Activated CD8-positive, alpha-beta memory T cell treated with anti-CD3 and anti-CD28 coated beads, Interleukin-2, amount 50 U/mL, for 24 hours (primary cell): Measurements from ENCODE around the gene FSTL4.
"Not testable (repeated sequence)": the region's sequence is repeated elsewhere in the genome, so short reads cannot be mapped to it uniquely, and the experiment has no call there.

Experiments used
- DNase-seq: peaks from one replicate; pipeline ENCODE4 v3.0.0-alpha.2; 2020; ENCODE audit errors: extremely low read depth

The FSTL4 gene

DNA sequence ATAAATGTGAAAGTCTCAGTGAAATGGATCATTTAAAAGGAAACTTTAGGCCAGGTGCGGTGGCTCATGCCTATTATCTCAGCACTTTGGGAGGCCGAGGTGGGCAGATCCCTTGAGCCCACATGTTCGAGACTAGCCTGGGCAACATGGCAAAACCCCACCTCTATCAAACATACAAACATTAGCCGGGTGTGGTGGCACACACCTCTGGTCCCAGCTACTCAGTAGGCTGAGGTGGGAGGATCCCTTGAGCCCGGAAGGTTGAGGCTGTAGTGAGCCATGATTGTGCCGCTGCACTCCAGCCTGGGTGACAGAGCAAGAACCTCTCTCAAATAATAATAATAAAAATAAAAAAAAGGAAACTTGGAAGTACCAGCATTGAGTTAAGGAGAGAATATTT, 384.4 kb downstream of the FSTL4 start:
- no peak for DNase-seq

GRCh38 chr5:133227082-133227481, 385.3 kb downstream of the FSTL4 start:
- no peak for DNase-seq

DNA sequence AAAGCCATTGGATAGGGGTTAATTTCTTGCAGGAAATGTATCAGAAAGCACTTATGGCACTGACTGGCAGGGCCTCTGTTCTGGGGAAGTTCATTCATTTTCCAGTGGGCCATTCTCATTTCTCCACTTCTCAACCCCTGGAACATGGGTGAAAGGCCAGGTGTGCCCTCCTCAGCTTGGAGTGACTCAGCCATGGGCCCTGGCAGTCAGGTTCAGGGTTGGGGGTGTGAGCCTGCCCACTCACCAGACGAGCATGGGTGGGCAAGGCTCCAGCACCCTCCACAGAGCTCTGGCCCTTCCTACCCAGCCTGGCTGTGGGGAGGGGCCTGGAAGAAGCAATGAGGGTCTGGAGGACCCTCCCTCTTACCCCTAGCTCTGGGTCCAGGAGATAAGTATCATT, 386.2 kb downstream of the FSTL4 start:
- no peak for DNase-seq

DNA sequence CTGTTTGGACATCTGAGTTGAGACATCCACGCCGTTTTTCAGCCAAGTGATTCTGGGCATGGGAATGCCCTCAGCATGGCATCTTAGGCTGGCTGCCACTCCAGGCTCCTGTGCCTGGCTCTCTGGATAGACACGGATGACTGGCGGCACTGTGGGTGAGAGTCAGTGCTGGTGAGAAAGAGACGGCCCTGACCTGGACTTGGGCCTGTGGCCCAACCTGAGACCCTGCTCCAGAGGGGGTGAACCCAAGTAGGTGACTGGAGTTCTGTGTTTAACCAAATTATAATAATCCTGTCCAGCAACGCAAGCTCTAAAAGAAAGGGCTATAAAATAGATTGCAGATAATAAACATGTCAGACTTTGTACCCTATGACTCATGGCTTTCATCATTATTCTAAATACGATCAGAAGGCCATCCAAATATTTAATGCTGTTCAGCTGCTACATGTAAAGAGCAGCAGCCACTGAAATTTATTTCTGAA, 386.6 kb downstream of the FSTL4 start:
- no peak for DNase-seq

DNA sequence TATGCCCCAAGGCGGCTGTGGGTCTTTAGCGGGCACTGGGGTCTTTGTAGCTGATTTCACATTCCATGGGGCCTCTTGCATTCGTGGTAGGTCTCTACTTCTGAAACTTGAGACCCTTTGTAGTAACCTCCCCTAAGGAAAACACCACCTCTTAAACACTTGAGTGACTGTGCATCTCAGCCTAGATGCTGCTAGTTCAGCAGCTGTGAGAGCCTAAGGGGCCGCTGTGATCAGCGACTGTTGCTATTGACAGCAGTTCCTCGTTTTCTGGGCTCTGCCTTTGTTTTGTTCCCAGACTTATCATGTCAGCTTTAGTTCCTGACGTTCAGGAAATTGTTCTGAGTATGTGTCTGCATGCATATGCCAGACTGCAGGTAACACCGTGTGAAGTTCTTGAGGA, 389.4 kb downstream of the FSTL4 start:
- DNase-seq, result no peak

DNA sequence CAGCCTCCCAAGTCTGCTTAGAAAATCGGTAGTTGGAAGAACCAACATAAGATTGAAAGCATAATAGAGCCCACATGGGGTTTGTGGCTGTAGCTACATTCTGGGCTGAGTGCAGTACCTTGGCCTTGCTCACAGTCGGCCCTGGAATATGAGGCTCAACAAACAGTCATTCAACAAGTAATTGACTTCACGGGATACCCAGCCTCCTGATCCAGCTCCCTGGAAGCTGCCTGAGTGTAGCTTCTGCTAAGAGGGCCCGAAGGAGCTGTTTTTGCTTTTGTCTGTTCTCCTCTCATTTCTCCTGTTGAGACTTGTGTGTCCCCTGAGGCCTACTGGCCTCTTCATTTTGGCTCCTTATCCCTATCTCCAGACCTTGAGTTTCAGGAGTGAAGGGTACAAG, 389.8 kb downstream of the FSTL4 start:
- no peak for DNase-seq

DNA sequence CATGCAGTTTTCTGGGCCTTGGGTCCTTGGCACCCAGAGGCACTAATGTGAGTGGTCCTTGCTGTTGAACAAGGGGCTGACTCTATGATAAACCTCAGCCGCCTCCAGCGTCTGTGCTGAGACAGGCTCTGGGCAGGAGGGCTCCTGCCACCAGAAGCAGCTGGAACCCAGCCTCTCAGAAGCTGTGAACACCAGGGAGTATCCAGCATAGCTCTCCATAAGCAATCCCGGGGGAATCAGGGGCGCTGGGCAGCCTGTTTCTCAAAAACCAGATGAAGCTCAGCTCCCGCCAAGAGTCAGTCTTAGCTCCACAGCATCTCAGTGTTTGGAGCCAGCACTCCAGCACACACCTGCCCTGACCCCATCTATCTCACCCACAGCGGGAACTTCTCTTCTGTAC, 390.3 kb downstream of the FSTL4 start:
- no peak for DNase-seq

DNA sequence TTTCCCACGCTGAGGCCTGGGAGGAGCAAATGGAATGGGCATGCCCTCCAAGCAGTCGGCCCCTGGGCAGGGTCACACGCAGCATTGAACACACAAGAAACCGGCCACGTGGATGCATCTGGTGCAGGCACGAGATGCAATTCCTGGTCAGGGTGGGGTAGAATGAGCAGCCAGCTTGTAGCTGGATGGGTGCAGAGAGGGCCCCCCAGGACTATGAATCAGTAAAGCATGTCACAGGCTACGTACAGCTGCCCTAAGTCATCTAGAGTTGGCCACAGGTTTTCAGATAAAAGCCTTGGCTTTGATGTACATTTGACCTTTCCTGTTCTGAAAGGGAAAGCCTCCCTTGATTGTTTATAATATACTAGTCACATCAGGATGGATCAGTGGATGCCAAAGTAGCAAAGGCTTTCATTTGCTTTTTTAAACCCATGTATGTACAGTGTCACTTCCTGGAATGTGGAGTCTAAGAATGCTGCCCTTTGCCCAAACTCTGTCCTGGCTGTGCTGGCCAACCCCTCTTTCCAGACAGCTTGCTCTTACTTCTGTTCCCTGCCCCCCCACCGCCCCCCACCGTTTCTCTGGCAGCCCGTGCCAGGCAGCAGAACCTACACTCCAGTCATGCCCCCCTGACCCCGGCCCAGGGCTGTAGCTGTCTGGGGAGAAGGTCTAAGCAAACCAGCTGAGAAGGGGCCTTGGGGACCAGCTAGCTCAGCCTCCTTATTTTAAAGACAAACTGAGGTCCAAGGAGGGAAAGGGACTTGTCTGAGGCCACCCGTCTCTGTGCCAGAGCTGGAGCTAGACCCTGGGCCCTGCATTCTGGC, 391.3 kb downstream of the FSTL4 start:
- no peak for DNase-seq

- DNase-seq, result no peak
Observed at GRCh38 chr5:133219296-133219695, 393.0 kb downstream of the FSTL4 start.

DNA sequence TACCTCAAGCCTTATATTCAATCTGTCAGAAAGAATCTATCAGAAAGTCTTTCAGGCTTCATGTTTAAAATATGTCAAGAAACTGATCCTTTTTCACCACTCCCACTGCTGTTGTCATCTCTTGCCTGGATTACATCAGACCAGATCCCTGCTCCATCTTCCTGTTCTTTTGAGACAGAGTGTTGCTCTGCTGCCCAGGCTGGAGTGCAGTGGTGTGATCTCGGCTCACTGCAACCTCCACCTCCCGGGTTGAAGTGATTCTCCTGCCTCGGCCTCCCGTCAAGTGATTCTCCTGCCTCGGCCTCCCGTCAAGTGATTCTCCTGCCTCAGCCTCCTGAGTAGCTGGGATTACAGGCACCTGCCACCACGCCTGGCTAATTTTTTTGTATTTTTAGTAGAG, 396.2 kb downstream of the FSTL4 start:
- not testable (repeated sequence) for DNase-seq

DNA sequence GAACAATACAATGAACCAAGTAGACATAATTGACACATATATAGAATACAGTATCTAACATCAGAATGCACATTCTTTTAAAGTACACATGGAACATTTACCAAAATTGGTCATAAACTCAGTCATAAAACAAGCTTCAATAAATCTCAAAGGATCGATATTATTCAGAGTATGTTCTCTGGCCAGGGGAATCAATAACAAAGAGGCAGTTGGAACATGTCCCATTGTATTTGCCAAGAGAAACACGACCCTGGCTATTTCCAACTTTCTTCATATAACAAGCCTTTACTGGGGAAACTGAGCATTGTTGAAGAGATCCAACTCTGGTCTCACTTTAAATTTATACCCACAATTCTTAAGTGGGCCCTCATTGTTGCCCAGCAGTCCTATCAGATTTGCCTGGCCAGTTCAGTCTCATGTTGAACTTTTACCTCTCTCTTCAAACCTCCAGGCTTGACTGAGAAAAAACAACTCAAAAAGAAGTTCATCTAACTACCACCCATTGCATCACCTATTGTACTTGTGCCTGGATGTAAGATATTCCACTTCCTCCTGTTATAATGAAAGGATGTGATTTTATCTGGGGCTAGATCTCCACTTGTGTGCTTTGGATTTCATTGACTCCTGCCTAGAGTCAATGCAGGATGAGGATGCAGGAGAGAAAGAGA, 398.1 kb downstream of the FSTL4 start:
- no peak for DNase-seq

DNA sequence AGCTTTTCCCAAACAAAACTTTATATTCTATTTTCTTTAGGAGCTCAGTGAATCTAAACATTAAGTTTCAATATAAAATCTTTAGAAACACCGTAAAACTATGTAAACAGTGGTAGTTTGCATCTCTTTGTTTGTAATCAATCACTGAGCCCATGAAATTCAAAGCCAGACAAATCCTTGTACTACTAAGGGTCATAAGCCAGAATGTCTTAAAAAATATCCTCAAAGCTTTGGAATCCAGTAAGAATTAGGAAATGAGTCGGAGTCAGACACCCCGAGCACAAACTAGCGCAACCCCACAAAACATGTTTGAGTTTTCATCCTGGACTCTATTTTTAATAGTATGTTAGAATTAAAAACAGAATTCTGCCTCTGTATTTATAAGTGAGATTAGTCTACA, 406.7 kb downstream of the FSTL4 start:
- DNase-seq, result no peak

GRCh38 chr5:133205204-133205603, 407.1 kb downstream of the FSTL4 start:
- no peak for DNase-seq

GRCh38 chr5:133203317-133204305, 408.7 kb downstream of the FSTL4 start:
- DNase-seq, result no peak

- DNase-seq, result no peak
Observed at GRCh38 chr5:133202066-133202665, 410.2 kb downstream of the FSTL4 start.

- no peak for DNase-seq
Observed at GRCh38 chr5:133201310-133201709, 411.0 kb downstream of the FSTL4 start.

- DNase-seq, result no peak
Observed at GRCh38 chr5:133200256-133200655, 412.1 kb downstream of the FSTL4 start.

DNA sequence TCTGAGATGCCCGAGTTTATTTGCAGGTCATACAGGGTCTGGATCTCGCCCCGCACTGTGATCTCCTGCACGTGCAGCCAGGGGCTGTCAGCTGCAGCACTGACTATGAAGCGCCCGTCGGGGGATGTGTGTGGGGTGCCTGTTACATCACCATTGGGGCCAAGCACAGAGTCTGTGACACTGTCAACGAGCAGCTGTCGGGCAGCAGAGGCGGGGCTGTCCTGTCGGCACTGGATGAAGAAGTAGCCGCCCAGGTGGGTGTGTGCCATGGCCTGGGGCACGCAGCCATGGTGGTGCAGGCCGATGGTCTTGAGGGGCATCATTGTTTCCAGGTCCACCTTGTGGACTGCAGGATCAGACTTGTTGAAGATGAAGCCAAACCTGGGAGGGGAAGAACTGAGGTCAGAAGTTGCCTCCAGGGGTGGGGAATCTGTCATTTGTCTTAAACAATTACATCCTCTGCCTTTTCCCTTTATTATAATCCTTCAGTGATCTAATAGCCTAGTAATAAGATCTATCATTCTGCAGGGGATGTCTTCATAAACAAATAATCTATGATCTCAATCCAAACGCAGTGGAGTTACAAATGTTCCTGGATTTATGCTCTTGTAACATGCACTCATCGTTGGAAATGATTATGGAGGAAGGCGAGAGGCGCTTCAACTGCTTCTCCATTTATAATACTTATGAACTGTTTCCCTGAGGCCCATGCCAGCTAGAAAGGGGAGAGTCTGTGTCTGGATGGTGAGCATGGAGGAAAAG, 412.7 kb downstream of the FSTL4 start:
- DNase-seq, result no peak

DNA sequence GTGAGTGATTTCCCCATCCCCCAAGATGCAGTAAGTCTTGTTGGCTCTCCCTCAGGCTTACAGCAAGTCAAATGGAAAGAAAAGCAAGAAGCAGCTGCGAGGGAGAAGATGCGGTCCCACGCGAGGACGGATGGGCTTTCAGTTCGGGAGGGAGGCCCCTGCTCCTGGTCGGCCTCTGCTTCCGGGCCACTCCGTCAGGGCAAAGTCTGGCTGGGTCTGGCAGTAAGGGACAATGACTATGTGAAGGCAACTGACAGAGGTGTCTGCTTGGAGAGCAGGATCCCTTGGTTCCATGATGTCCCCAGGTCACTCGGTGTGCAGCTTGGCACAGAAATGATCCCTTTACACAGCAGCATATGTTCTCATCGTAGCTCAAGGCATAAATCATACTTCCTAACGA, 413.8 kb downstream of the FSTL4 start:
- DNase-seq, result no peak

GRCh38 chr5:133196441-133197085, 415.8 kb downstream of the FSTL4 start:
- no peak for DNase-seq
